Neural progenitor cell (in vitro differentiated cells): ENCODE results near the gene IGSF22.

Source experiments
- CTCF ChIP-seq: fragments of 200-600 bp; sonication (generic); IDR thresholded peaks from 2 replicates; pipeline ENCODE4 v1.5.1; 2017; ENCODE audit warnings: antibody characterized with exemption, mild to moderate bottlenecking
- EZH2 ChIP-seq: fragments of 200-600 bp; sonication (generic); IDR thresholded peaks from 2 replicates; pipeline ENCODE4 v1.6.1; 2017; ENCODE audit warnings: antibody characterized with exemption, mild to moderate bottlenecking, moderate library complexity

GRCh38 chr11:18669711-18670110 is 56.3 kb downstream of the IGSF22 start:
- TF ChIP-seq CTCF (no peak), EZH2 (no peak)
